Upper lobe of right lung (tissue), 1 donor: ENCODE measurements around the gene EVX1. TPM values are rescaled to one million over a fixed set of nuclear protein-coding genes. Genes with fewer than 3 reads are reported as not detected.

Experiments used
- ATAC-seq: fragments of 200-7000 bp; cut with Tn5 transposase; one replicate; pipeline ENCODE4 v1.9.1; 2020; ENCODE audit warnings: mild to moderate bottlenecking, moderate library complexity
- DNase-seq: peaks from one replicate; pipeline ENCODE4 v3.0.0-alpha.2; 2020
- H3K27ac ChIP-seq: fragments of 200-600 bp; one replicate; pipeline ENCODE4 v1.8.0; 2022
- H3K27me3 ChIP-seq: fragments of 200-600 bp; one replicate; pipeline ENCODE4 v1.8.0; 2022; ENCODE audit warnings: mild to moderate bottlenecking
- H3K36me3 ChIP-seq: fragments of 200-600 bp; one replicate; pipeline ENCODE4 v1.8.0; 2022
- H3K4me1 ChIP-seq: fragments of 200-600 bp; one replicate; pipeline ENCODE4 v1.8.0; 2022
- H3K4me3 ChIP-seq: fragments of 200-600 bp; one replicate; pipeline ENCODE4 v1.8.0; 2022; ENCODE audit warnings: mild to moderate bottlenecking
- H3K9me3 ChIP-seq: fragments of 200-600 bp; one replicate; pipeline ENCODE4 v1.8.0; 2022
- intact Hi-C: fragments of 100-400 bp; cut with DNase I; formaldehyde crosslinking; loops from one replicate; pipeline ENCODE4 v1.11.0; 2022
- total RNA-seq: library from RNA; stranded (reverse); fragmentation: NEBNext Ultra II Directional; extraction: Animal tissue kit (Norgen Biotek cat#: 25700); gene quantifications from one replicate; pipeline ENCODE4 v1.2.1, GENCODE V29; 2021
- TF ChIP-seq, protein P1 (sequence below): fragments of 200-600 bp; IDR thresholded peaks from one replicate; pipeline ENCODE4 v1.8.0; 2022; ENCODE audit warnings: antibody characterized with exemption
- donor health status: DM: no; HTN: yes; CAD: no; lungs with severe emphysema.

Gene EVX1
- total RNA-seq, 1 donor from 2014 or later = not detected

DNA sequence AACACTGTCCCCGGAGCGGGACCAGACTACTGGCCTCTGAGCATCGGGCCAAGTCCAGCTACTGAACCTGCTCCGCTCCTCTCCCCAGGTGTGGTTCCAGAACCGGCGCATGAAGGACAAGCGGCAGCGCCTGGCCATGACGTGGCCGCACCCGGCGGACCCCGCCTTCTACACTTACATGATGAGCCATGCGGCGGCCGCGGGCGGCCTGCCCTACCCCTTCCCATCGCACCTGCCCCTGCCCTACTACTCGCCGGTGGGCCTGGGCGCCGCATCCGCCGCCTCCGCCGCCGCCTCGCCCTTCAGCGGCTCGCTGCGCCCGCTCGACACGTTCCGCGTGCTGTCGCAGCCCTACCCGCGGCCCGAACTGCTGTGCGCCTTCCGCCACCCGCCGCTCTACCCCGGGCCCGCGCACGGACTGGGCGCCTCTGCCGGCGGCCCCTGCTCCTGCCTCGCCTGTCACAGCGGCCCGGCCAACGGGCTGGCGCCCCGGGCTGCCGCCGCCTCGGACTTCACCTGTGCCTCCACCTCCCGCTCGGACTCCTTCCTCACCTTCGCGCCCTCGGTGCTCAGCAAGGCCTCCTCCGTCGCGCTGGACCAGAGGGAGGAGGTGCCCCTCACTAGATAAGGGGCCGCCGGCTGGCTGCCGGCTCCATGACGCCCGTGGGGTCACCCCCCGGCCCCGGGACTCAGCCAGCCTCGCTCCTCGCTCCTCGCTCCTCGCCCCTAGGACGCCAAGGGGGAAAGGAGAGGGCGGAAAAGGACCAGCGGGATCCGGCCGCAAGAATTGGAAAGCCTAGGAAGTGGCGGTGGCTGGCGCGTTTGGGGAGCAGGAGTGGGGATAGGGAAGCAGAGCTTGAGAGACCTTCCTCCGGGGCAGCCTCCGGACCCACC lies 3.4 kb downstream of the EVX1 start:
- ATAC-seq (no peak), DNase-seq (no peak)
- no peaks in the 10 kb centered on the region for H3K9me3 ChIP-seq
- TF ChIP-seq, protein P1, sequence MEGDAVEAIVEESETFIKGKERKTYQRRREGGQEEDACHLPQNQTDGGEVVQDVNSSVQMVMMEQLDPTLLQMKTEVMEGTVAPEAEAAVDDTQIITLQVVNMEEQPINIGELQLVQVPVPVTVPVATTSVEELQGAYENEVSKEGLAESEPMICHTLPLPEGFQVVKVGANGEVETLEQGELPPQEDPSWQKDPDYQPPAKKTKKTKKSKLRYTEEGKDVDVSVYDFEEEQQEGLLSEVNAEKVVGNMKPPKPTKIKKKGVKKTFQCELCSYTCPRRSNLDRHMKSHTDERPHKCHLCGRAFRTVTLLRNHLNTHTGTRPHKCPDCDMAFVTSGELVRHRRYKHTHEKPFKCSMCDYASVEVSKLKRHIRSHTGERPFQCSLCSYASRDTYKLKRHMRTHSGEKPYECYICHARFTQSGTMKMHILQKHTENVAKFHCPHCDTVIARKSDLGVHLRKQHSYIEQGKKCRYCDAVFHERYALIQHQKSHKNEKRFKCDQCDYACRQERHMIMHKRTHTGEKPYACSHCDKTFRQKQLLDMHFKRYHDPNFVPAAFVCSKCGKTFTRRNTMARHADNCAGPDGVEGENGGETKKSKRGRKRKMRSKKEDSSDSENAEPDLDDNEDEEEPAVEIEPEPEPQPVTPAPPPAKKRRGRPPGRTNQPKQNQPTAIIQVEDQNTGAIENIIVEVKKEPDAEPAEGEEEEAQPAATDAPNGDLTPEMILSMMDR = no peak
- no peaks in the 10 kb centered on the region for H3K36me3 ChIP-seq
- H3K27ac ChIP-seq = no peak overlapping the region
- H3K4me3 ChIP-seq = no peak overlapping the region
- H3K4me1 ChIP-seq = peaks cover 21% of the 10 kb centered on the region
- H3K27me3 ChIP-seq = peaks cover 100% of the 10 kb centered on the region
- intact Hi-C loops = no loop called here

DNA sequence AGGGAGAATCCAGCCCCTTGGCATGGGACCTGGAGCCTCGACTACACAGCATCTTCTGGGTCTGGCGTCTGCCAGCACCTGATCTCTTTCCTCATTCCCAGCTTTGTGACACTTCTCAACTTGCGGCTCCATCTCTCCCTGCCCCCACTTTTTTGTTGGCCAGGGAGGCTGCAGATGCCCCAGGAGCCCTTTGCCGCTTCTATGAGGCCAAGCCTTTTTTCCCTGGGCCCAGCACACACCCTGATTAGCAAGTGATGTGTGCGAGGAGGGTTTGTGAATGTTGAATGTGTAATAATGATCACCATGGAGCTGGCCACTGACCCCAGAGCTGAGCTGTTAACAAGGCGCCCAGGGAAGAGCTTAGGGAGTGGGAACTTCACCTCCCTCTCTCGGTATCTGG lies 4.4 kb downstream of the EVX1 start:
- no peak overlapping the region for H3K4me3 ChIP-seq
- H3K36me3 ChIP-seq = no peaks in the 10 kb centered on the region
- DNase-seq (peak; percentile 41), ATAC-seq (no peak)
- H3K27ac ChIP-seq = no peak overlapping the region
- intact Hi-C loops = no loop called here
- no peaks in the 10 kb centered on the region for H3K9me3 ChIP-seq
- peaks cover 21% of the 10 kb centered on the region for H3K4me1 ChIP-seq
- H3K27me3 ChIP-seq = peaks cover 100% of the 10 kb centered on the region
- TF ChIP-seq, protein P1 = no peak

DNA sequence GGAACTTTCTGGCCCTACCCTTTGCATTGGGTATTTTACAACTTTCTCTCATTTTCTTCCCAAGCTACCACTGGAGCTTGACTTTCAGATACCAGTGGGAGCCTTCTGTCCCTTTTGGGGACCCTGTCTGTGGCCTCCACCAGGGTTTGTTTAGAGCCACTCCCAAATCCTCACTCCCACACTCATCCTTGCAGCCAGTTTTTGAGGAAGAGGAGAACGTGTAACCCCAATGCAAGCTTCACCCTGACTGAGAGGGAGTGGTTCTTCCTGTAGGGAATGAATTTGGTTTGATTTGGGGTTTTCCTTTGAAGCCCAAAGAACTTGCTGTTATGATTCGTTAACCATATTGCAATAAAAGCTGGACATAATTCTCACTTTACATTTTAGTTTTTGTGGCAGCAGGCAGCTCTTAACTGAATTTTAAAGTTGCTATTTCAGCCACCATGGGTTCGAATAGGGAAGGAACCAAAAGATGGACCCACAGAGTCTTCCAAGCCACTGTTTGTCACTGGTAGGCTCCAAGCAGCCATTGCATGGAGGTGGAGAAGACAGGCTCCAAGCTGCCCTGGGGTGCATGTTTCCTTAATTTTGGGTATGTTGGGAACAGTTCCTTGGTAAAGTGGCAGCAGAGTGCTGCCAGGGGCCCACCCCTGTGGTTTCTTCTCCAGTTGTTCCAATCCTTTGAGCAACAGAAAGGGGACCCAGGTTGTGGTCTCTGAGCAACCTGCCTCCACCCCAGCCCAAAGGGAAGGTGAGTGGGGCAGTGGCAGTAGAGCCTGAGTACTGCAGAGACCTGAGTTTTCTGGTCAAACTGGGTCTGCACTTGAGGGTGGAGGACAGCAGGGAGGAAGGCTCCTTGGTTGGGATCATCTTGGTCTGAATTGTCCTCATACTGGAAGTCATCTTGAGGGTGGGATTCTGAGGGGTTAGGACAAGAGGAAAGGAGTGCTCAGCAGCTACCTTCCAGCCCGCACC lies 5.1 kb downstream of the EVX1 start:
- Histone ChIP-seq H3K4me1 (peaks cover 16% of the 10 kb centered on the region), H3K36me3 (no peaks in the 10 kb centered on the region), H3K27ac (no peak overlapping the region), H3K9me3 (no peaks in the 10 kb centered on the region), H3K4me3 (no peak overlapping the region), H3K27me3 (peaks cover 98% of the 10 kb centered on the region)
- TF ChIP-seq, protein P1 = no peak
- intact Hi-C loops = no loop called here
- DNase-seq (no peak), ATAC-seq (no peak)

DNA sequence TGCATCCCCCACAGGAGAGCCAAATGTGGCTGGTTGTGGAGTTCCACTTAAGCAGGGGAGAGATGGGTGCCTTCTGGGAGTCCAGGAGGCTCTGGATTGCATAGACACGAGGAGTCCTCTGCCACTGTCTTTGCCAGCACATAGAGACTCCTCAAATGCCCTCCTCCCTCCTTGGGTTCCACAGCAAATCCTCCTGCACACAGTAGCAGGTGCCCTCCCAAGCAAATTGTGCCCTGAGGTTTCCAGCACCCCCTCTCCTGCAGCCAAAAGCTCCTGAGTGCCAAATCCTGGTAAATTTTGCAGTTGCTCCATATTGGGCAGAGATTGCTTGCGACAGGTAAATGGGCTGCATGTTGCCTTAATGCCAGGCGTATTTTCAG lies 5.8 kb downstream of the EVX1 start:
- intact Hi-C loops = no loop called here
- ATAC-seq = no peak
- TF ChIP-seq, protein P1 = no peak
- Histone ChIP-seq H3K36me3 (no peaks in the 10 kb centered on the region), H3K9me3 (no peaks in the 10 kb centered on the region), H3K27ac (no peak overlapping the region), H3K27me3 (peaks cover 98% of the 10 kb centered on the region), H3K4me3 (no peak overlapping the region), H3K4me1 (peaks cover 13% of the 10 kb centered on the region)
- no peak for DNase-seq

DNA sequence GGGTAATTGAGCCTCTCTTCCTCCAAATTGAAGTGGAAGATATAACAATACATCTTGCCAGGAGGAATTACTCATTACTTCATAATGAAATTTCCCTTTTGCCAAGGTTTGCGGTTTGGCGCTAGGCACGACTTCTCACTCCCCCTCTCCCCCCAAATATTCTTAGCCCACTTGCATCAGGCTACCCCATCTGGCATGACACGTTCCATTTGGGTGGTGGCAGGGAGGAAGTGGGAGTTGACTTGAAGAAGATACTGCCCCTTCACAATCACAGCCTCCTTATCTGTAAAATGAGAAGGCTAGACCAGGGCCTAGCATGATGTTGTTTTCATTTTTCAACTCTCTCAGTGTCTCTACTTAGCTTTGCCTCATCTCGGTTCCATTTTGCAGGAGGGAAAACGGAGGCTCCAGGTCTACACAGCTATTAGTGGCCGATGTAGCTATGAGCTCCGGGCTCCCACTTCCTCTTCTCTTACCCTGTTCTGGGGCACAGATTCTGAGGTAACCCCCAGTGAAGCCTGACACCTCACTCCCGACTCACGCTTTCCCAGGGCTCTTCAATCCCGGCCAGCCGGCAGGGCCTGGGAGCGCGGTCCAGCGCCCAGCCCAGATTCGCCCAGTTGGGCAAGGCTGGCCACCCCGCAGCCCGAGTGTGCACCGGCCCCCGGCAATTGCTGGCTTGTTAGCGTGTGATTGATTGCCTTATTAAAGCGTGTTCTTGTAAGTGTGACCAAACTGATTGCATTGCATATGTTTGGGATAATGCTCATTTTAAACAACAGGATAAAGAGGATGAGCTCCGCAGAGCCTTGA lies 6.5 kb downstream of the EVX1 start:
- no peak for DNase-seq
- TF ChIP-seq, protein P1 = no peak

More for the DNA sequence above, 6.5 kb downstream of the EVX1 start:
- intact Hi-C loops = no loop called here
- Histone ChIP-seq H3K36me3 (no peaks in the 10 kb centered on the region), H3K27me3 (peaks cover 98% of the 10 kb centered on the region), H3K4me3 (no peak overlapping the region), H3K4me1 (peaks cover 13% of the 10 kb centered on the region), H3K27ac (no peak overlapping the region), H3K9me3 (no peaks in the 10 kb centered on the region)
- no peak for ATAC-seq
